Stimulated activated CD4-positive, alpha-beta T cell treated with anti-CD3 and anti-CD28 coated beads, Interleukin-15, amount 100 ng/mL, for 1 hour (primary cell): ENCODE data around the gene IGF2BP1.
"Not testable (repeated sequence)": the region's sequence is repeated elsewhere in the genome, so short reads cannot be mapped to it uniquely, and the experiment has no call there.

Experiments
- DNase-seq, 2 donors: peaks; one replicate each; pipeline ENCODE4 v3.0.0-alpha.2; 2020; ENCODE audit warnings: low read depth in 1 of 2, low spot score in 1 of 2

IGF2BP1 gene

DNA sequence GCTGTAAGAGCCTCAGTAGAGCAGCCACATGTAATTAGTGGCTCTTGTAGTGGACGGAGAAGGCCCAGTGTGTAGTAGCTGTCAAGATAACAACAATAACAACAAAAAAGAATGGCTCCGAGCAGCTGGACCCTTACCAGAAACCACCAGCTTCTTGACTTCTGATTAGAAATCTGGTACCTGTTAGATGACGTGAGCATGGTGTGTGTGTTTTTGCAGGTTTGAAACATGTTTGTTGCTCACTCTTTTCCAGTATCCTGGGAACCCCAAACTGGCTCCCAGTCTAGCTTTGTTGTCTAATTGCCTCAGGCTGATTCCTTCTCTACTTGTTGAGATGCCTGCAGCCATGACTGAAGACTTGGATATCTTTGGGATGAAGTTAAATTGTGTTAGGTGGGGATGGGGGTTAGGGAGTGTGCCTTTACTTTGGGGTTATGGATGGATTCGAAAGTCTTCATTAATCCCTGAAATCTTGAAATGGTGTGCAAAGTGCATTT lies 21.0 kb downstream of the IGF2BP1 start:
- no peak for DNase-seq

DNA sequence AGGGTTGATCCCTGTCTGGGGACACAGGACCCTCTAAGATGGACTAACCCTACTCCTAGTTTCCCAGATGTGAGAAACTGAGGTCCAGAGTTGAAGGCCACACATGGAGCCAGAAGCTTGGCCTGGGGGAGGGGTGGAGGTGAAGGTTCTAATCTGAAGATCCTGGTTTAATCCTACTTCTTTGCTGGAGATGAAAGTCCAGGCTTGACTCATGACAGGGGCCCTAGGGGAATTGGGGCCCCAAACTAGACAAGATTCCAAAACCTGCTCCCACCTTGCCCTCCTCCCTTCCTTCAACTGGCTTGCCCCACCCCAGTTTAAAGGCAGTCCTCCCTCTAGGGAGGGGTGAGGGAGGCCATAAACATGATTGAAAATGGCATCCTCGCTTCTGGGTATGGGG lies 21.6 kb downstream of the IGF2BP1 start:
- DNase-seq, result no peak

DNA sequence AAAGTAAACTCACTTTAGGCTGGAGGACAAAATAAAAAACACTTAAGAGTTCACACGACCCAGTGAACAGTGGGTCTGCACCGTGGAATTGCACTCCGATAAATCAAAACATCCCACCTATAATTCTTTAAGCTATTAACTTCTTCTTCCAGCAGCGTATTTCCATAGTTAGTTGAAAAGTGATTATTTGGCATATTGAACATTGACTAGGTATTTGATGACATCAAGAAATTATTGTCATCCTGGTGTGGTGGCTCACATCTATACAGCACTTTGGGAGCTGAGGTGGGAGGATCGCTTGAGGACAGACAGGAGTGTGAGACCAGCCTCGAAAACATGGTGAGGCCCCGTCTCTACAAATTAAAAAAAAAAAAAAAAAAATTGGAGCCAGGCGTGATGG lies 23.4 kb downstream of the IGF2BP1 start:
- no peak for DNase-seq

DNA sequence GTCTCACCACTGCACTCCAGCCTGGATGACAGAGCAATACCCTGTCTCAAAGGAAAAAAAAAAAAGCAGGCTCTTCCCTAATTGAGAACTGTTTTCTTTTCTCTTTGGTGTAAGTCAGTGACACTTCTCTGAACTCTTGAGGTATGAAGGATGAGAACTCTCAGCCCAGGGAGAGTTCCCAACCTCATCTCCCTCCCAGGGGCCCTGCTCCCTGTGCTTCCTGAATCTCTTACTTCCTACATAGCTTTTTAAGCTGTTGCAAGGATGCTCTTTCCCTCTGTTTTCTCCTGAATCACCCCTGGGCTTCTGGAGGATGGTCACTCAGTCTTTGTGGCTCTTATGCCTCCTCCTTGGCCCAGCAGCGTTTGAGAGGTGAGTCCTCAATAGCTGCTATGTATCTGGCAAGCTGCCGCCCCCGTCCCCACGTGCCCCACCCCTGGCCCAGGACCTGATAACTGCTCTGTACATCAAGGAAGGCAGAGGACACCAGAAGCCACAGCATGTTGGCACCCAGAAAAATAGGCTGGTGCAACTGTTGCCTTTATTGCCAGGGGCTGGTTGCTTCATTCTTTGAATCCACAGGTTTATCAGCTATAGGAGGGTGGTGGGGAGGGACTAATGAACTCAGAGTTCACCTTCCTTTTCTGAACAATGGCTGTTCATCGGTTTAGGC lies 24.0 kb downstream of the IGF2BP1 start:
- no peak for DNase-seq

DNA sequence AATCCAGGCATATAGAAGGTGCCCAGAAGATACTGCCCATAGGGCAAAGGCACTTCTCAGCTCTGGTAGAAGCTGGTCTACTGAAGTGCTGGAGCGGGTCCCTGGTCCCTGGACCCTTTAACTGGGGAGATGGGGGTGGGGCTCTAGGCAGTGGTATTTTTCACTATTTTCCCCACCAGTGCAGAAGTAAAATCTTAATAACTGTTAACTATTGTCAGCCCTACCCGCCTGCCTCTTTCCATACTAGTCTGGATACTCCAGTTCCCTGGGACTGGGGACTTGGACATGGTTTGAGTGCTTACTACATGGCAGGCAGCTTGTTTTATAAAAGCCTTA lies 24.6 kb downstream of the IGF2BP1 start:
- DNase-seq, result no peak

DNA sequence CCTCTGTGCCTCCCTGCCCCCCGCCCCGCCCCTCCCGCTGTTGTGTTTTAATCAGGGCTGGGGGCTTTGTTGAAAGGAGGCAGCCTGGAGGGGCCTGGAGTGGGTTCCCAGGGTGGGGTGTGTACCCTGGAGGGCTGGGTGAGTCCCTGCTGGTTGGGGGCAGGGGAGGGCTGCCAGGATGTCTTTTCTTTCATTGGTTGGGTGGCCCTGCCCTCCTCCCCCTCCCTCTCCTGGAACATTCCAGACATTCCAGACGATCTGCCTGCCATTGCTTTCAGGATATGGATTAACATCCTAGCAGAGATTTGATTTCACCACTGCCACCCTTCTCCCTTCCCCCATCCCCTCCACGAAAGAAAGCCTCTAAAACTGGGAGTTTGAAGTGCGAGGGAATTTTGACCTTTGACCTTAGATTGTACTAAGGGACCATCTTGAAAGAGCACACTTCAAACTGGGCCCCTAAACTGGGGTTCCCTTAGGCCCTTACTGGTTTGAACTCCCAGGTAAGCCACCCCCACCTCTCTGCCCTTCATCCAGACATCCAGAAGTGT lies 25.3 kb downstream of the IGF2BP1 start:
- no peak for DNase-seq

DNA sequence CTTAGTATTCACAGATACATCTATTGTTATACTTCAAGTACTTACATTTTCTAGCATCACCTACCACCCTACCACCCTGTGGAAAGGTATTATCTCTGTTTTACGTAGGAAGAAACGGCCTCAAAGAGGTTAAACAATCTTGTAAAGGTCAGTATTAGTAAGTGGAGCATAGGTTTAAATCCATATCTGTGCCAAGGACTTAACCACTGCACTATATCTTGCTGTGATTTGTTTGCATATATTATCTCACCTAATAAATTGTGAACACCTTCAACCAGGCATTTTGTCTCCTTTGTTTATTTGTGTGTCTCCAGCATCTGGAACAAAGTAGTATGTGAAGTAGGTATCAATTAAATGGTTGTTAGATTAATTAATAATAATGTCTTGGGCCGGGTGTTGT lies 27.3 kb downstream of the IGF2BP1 start:
- no peak for DNase-seq

DNA sequence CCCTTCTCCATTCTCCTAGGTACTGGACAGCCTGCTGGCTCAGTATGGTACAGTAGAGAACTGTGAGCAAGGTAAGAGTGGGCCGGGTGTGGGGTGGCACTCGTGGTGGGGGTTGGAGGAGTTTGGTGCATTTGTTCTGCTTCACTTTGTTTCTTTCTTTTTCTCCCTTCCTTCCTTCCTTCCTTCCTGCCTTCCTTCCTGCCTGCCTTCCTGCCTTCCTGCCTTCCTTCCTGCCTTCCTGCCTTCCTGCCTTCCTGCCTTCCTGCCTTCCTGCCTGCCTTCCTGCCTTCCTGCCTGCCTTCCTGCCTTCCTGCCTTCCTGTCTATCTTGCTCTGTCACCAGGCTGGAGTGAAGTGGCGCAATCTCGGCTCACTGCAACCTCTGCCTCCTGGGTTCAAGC lies 29.3 kb downstream of the IGF2BP1 start:
- not testable (repeated sequence) for DNase-seq

DNA sequence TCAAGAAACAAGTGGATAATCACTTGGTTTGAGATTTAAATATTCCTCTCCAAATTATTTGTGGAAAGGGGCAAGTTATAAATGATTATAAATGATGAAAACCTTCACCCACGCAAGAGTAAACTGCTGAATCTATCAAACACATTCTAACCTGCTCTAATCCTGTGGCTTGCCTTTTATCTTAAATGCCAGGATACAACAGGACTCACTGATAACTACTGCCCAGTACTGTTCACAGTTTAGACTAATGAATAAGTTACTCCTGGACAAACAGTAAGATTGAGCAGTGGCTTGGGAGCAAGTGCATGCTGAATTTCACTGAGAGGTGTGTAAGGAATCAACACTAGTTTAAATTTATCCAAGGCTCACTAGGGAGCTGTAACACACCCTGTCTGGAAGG lies 31.1 kb downstream of the IGF2BP1 start:
- no peak for DNase-seq

DNA sequence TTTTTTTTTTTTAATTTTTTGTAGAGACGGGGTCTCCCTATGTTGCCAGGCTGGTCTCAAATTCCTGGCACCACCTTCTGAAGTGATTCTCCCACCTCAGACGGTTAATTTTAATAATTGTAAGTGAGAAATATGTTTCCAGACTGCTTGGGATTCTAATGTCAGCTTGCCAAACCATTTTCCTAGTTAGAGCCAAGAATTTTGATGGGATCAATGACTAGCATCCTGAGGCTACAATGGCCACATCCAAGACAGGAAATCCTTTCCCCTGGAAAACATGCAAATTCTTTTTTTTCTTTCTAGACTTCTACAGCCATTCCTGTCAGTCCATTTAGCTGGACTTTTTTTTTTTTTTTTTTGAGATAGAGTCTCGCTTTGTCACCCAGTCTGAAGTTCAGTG lies 32.6 kb downstream of the IGF2BP1 start:
- DNase-seq, result no peak

DNA sequence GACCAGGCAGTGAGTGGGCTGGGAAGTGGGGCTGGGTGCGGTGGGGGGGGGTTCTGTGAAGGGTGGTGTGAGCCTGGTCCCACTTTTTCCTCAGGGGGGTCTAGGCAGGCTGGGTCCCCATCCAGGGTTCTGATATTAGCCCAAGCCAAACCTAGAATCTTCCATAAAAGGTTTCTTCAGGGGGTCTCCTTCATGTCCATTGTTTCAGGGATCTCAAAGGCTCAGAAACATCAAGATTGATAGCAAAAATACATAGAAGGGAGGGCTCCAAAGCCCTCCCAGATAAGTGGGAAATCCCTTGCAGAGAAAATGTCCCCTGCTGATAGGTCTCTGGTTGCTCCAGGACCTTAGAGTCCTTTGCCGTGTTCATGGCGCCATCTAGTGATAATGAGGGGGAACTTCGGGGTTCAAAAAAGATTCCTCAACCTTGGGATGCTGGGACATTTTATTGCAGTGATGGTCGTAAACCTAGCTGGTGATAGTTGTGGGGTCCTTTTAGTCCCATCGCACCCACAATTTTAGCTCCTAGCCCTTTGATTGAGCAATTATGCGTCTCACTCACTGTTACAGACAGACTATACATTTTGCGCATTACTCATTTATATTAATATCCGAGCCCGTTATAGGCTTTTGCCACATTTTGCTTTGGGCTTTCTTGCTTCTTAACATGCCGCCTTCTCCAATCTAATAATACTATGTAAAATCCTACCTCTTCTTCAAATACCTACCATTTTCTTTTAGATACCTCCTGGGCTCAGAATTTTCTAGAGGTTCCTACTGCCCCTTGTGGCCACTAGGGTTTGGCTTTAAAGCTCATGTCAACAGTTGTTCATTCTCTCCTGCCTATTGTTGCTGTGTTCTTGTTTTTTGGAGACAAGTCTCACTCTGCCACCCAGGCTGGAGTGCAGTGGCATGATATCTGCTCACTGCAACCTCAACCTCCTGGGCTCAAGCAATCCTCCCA lies 35.1 kb downstream of the IGF2BP1 start:
- DNase-seq, result no peak

DNA sequence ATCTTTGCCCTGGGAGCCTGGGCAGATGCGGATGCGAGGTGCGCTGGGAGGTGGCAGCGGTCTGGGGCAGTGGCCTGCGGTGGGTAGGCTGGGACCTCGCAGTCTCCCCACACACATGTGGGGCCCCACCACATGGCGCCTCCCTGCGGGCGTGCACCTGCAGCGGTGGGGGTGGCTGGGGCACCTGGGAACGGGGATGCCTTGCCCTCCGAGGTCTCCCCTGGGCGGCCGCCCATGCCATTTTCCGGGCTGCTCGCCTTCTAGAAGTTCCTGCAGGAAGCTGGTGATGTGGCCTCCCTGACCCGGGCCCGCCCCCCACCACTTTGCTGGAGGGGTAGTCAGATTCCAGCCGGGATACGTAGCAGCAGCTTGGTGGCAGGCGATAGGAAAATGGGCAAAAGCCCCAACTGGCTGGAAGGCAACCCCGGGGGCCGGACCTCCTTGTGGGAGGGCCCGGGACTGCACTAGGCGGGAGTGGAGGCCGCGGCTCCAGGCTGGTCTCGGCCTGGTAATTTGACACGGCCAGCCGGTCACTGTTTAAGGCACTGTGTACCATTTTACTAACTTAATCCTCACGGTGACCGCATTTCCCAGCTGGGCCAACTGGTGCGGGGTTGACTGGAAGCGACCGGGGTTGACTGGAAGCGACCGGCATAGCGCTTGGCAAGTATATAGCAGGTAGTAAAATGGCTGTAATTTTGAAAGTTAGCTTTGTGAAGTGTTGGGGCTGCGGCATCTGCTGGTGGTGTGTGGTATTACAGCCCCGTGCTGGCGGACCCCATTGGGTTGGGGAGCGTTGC lies 38.5 kb downstream of the IGF2BP1 start:
- DNase-seq, result peak in 1 of 2 donors; percentile 18

DNA sequence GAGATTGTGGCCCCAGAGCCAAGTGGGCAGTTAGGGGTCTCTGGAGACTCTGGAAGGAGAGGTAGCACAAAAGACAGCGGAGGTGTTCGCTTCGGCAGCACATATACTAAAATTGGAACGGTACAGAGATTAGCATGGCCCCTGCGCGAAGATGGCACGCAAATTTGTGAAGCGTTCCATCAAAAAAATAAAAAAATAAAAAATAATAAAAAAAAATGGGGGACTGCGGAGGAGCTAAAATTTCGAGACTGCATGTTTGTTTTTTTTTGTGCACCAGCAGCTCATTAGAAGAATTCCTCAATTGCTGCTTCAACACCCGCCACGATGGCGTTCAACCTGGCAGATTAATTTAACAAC lies 39.1 kb downstream of the IGF2BP1 start:
- DNase-seq, result no peak

DNA sequence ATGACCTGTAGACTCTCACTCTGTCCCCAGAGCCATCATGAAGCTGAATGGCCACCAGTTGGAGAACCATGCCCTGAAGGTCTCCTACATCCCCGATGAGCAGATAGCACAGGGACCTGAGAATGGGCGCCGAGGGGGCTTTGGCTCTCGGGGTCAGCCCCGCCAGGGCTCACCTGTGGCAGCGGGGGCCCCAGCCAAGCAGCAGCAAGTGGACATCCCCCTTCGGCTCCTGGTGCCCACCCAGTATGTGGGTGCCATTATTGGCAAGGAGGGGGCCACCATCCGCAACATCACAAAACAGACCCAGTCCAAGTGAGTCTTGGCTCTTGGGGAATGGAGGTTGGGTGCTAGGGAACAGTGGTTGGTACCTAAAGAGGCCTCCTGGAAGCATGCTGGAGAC lies 41.0 kb downstream of the IGF2BP1 start:
- DNase-seq, result no peak

DNA sequence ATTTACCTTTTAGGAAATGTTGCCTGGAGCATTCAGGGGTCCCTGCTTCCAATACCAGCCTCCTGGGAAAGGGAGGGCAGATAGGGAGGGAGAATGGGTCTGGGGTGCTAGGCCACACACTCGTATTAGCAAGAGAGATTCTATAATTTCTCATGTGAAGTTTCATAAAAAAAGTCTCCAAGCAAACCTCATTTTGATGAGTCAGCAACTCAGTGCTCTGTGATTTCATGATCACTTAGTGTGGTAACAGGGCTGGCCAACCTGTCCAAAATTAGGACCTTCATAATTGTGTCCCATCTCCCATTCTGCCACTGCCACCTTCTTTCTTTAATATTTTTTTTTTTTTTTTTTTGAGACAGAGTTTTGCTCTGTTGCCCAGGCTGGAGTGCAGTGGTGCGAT lies 41.4 kb downstream of the IGF2BP1 start:
- DNase-seq, result no peak

DNA sequence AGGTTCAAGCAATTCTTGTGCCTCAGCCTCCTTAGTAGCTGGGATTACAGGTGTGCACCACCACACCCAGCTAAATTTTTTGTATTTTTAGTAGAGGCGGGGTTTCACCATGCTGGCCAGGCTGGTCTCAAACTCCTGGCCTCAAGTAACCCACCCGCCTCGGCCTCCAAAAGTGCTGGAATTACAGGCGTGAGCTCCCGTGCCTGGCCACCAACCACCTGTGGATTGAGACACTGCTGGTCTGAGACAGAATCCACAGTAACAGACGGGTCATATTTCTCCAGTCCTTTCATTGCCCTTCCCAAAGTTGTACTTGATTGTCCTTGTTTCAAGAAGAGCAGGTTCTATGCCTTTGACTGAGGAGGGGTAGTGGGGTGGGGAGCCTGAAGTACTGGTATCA lies 42.3 kb downstream of the IGF2BP1 start:
- not testable (repeated sequence) for DNase-seq

DNA sequence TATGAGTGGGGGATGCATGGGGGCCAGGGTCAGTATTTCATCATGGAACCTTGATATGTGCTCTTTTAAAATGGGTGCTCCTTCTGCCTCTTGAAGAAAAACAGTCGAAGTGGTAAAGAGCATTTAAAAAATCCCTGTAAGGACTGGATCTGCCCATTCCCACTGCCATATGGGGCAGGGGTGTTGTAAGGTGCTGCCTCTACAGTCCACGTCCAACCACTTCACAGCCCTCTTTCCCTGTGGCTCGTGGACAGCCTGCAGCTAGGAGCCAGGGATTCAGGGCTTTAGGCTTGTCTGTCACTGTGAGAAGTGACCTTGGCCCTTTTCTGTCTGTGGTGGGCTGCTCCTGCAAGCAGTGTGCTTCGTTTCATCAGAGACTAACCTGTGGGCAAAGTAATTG lies 44.3 kb downstream of the IGF2BP1 start:
- DNase-seq, result no peak

DNA sequence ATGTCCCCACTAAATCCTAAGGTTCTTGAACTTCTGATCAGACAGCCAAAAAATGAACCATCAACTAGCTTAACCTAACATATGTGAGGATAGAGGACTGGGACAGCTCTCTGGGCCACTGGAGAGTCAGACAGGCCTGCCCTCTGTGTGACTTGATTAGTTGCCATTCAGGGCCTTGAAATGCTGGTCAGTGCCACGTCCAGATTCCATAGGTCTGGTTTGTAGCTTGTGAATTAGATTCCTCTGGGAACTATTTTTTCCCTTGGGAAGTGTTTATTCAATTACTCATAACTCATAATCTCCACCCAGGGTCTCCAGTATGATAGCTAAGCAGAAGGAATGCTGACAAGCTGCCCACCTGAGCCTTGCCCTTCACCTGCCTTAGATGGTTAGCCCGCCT lies 48.2 kb downstream of the IGF2BP1 start:
- no peak for DNase-seq

DNA sequence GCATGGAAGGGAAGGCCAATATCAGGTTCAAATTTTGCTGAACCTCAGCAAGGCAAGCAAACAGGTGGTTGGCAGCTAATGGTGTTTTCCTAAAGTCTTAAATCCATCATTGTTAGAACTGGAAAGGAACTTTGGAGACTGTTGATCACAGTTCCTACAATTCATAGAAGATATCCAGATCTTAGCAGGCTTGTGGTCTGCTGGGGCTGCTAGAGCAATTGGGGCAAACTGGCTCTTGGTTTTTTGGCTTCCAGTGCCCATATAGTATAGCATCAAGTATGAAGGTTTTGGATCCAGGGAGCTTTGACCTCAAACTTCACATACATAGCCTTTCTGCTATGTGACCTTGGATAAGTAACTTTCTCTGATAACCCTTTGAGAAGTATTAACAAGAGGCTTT lies 49.7 kb downstream of the IGF2BP1 start:
- DNase-seq, result no peak

DNA sequence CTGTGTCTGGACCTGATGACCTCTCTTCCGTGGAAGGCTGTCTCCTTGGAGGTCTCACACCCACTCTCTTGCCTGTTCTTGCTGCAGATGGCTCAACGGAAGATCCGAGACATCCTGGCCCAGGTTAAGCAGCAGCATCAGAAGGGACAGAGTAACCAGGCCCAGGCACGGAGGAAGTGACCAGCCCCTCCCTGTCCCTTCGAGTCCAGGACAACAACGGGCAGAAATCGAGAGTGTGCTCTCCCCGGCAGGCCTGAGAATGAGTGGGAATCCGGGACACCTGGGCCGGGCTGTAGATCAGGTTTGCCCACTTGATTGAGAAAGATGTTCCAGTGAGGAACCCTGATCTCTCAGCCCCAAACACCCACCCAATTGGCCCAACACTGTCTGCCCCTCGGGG lies 52.1 kb downstream of the IGF2BP1 start:
- DNase-seq, result no peak

DNA sequence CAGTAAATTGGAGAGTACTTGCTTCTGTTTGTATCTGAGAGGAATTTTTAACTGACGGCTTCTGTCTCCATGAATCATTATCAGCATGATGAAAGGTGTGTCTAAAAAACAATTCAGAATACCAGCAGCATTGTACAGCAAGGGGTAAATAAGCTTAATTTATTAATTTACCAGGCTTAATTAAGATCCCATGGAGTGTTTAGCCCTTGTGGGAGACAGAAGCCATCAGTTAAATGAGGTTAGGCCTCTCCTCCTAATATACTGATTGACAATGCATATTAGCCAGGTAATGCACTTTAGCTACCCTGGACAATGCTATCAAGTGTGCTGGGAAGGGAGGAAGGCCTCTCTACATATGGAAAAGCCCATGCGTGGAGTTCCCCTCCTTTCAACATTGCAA lies 53.4 kb downstream of the IGF2BP1 start:
- DNase-seq, result no peak
